Ishikawa (cell line): ENCODE data around the gene MACROH2A2.

Experiments used
- CEBPB ChIP-seq: IDR thresholded peaks from 2 replicates; pipeline ENCODE4 v1.6.1; 2012
- CREB1 ChIP-seq: IDR thresholded peaks from 2 replicates; pipeline ENCODE4 v1.6.1; 2012; ENCODE audit warnings: low read depth
- EGR1 ChIP-seq: IDR thresholded peaks from 2 replicates; pipeline ENCODE4 v1.6.1; 2012
- EP300 ChIP-seq: IDR thresholded peaks from 2 replicates; pipeline ENCODE4 v1.6.1; 2012; ENCODE audit warnings: borderline replicate concordance
- FOXM1 ChIP-seq: IDR thresholded peaks from 2 replicates; pipeline ENCODE4 v1.6.1; 2012; ENCODE audit warnings: low read depth, borderline replicate concordance
- NFIC ChIP-seq: IDR thresholded peaks from 2 replicates; pipeline ENCODE4 v1.6.1; 2012
- RAD21 ChIP-seq: IDR thresholded peaks from 2 replicates; pipeline ENCODE4 v1.6.1; 2012; ENCODE audit warnings: low read depth
- REST ChIP-seq: IDR thresholded peaks from 2 replicates; pipeline ENCODE4 v1.6.1; 2012; ENCODE audit warnings: low read depth, mild to moderate bottlenecking
- TAF1 ChIP-seq: IDR thresholded peaks from 2 replicates; pipeline ENCODE4 v1.6.1; 2012; ENCODE audit warnings: low read depth, mild to moderate bottlenecking
- TCF12 ChIP-seq: IDR thresholded peaks from 2 replicates; pipeline ENCODE4 v1.6.1; 2012; ENCODE audit warnings: low read depth
- TEAD4 ChIP-seq: IDR thresholded peaks from 2 replicates; pipeline ENCODE4 v1.6.1; 2012
- YY1 ChIP-seq: IDR thresholded peaks from 2 replicates; pipeline ENCODE4 v1.6.1; 2012; ENCODE audit warnings: low read depth
- ZBTB7A ChIP-seq: IDR thresholded peaks from 2 replicates; pipeline ENCODE4 v1.6.1; 2012; ENCODE audit warnings: low read depth
- TF ChIP-seq, protein P1 (sequence below): IDR thresholded peaks from 2 replicates; pipeline ENCODE4 v1.6.1; 2012
- TF ChIP-seq, protein P2 (sequence below): IDR thresholded peaks from 2 replicates; pipeline ENCODE4 v1.6.1; 2012

Gene MACROH2A2

DNA sequence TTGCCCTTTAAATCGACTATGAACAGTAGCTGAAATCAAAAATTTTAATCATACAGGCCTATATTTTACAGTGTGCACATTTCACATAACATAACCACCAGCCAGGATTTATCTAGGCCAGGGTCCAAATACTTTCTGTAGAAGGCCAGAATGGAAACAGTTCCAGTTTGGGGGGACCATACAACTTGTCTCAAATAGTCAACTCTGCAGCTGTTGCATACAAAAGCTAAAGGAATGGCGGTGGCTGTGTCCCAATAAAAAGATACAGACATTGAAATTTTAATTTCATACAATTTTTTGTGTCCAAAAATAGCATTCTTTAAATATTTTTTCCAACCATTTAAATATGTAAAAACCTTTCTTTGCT, 94.6 kb downstream of the MACROH2A2 start:
- TF ChIP-seq TCF12: no peak
- no peak for TF ChIP-seq TAF1
- TF ChIP-seq RAD21: no peak
- no peak for TF ChIP-seq ZBTB7A
- TF ChIP-seq EP300: no peak
- TF ChIP-seq, protein P1, sequence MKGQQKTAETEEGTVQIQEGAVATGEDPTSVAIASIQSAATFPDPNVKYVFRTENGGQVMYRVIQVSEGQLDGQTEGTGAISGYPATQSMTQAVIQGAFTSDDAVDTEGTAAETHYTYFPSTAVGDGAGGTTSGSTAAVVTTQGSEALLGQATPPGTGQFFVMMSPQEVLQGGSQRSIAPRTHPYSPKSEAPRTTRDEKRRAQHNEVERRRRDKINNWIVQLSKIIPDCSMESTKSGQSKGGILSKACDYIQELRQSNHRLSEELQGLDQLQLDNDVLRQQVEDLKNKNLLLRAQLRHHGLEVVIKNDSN: no peak
- TF ChIP-seq EGR1: no peak
- no peak for TF ChIP-seq REST
- no peak for TF ChIP-seq FOXM1

- no peak for TF ChIP-seq TEAD4
Measured at GRCh38 chr10:70148516-70148915, 95.9 kb downstream of the MACROH2A2 start.

DNA sequence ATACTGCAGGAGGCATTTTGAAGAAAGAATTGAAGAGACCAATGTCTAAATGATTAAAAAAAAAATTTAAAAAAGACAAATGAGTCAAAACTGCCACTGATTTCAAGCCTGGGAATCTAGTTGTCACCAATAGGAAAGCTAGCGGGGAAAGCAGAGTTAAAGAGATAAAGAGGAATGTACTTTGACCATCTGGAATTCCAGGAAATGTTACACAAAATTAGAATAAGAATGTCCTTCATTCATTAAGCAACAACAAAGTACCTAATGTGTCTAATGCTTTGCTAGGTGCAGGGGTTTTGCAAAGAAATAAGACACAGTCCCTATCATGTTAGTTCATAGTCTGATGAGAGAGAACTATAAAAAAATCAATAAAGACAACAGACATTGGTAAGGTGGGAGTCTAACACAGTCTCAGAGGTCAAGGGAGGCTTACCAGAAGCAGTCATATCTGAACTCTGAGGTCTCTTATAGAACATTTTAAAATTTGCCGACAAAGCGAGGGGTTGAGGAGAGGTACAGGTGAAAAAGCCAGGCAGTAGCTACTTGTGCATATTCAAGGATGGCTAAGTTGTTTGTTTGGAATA, 102.7 kb downstream of the MACROH2A2 start:
- TF ChIP-seq, protein P1: no peak
- TF ChIP-seq, protein P2, sequence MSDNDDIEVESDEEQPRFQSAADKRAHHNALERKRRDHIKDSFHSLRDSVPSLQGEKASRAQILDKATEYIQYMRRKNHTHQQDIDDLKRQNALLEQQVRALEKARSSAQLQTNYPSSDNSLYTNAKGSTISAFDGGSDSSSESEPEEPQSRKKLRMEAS: no peak
- TF ChIP-seq CEBPB (no peak), FOXM1 (no peak), CREB1 (no peak), REST (no peak), TCF12 (no peak), EP300 (no peak), NFIC (no peak), YY1 (no peak), TAF1 (no peak), EGR1 (no peak), ZBTB7A (no peak), TEAD4 (no peak), RAD21 (no peak)

DNA sequence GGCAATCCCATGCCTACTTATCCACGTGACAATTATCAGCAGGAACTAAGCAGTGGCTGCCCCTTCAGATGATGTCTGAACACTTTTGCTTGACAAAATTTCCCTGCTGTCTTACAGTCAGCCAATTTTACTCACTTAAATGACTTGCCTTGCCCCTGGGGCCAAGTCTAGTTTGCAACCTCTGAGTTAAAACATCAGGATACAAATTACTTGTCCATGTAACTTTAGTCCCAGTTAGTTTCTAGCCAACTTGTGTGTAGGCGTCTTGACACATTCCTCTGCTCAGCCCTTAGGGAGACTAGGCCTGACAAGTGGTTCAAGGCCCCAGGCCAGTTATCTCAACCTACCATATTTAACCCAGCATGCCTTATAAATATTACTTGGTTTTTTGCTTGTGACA, 105.5 kb downstream of the MACROH2A2 start:
- TF ChIP-seq, protein P2: no peak
- TF ChIP-seq TAF1 (no peak), FOXM1 (no peak), EGR1 (no peak), NFIC (no peak), CEBPB (no peak), EP300 (no peak), TEAD4 (no peak), RAD21 (no peak), ZBTB7A (no peak), REST (no peak), TCF12 (no peak), CREB1 (no peak), YY1 (no peak)
- TF ChIP-seq, protein P1: no peak
